NCI-H146 treated with DMSO at 0.1 percent for 48 hours (cell line): ENCODE results near the gene FLACC1.
"Not testable (repeated sequence)": the region's sequence is repeated elsewhere in the genome, so short reads cannot be mapped to it uniquely, and the experiment has no call there.

ENCODE experiments used
- DNase-seq: peaks from one replicate; lab custom pipeline; 2025; ENCODE audit not compliant: unreplicated experiment; lab: John Stamatoyannopoulos, UW

The FLACC1 gene

GRCh38 chr2:201256082-201256481 lies 101.1 kb downstream of the FLACC1 start:
- no peak for DNase-seq

- no peak for DNase-seq
Measured at GRCh38 chr2:201255408-201256033, 101.6 kb downstream of the FLACC1 start.

- DNase-seq: no peak
Measured at GRCh38 chr2:201254081-201254730, 102.9 kb downstream of the FLACC1 start.

GRCh38 chr2:201250741-201251140 lies 106.4 kb downstream of the FLACC1 start:
- no peak for DNase-seq

GRCh38 chr2:201249889-201250288 lies 107.3 kb downstream of the FLACC1 start:
- DNase-seq: no peak

- DNase-seq: no peak
Measured at GRCh38 chr2:201248288-201248844, 108.8 kb downstream of the FLACC1 start.

GRCh38 chr2:201246280-201246679 lies 110.9 kb downstream of the FLACC1 start:
- DNase-seq: no peak

GRCh38 chr2:201244829-201245228 lies 112.3 kb downstream of the FLACC1 start:
- no peak for DNase-seq

- DNase-seq: no peak
Measured at GRCh38 chr2:201242571-201243277, 114.4 kb downstream of the FLACC1 start.

GRCh38 chr2:201239167-201239935 lies 117.8 kb downstream of the FLACC1 start:
- DNase-seq: not testable (repeated sequence)
